ENCODE measurements around the gene GFRA4.
"Not testable (repeated sequence)": the region's sequence is repeated elsewhere in the genome, so short reads cannot be mapped to it uniquely, and the experiment has no call there.

The GFRA4 gene

GRCh38 chr20:3615171-3615840 lies 47.9 kb downstream of the GFRA4 start:
- not testable (repeated sequence) for DNase-seq (ENCODE audit: low spot score)

- DNase-seq (ENCODE audit: low spot score), result no peak
Measured at GRCh38 chr20:3614466-3614865, 48.7 kb downstream of the GFRA4 start.

- DNase-seq (ENCODE audit: low spot score), result no peak
Measured at GRCh38 chr20:3613821-3614440, 49.3 kb downstream of the GFRA4 start.

GRCh38 chr20:3612795-3613572 lies 50.2 kb downstream of the GFRA4 start:
- no peak for DNase-seq (ENCODE audit: low spot score)

- DNase-seq (ENCODE audit: low spot score), result no peak
Measured at GRCh38 chr20:3611901-3612300, 51.3 kb downstream of the GFRA4 start.
